Measurements from ENCODE around the gene LBR. TPM values are rescaled to one million over a fixed set of nuclear protein-coding genes. Genes with fewer than 3 reads are reported as not detected.

The LBR gene
- total RNA-seq, 1 experiment from 2014 or later: 60.9 TPM

DNA sequence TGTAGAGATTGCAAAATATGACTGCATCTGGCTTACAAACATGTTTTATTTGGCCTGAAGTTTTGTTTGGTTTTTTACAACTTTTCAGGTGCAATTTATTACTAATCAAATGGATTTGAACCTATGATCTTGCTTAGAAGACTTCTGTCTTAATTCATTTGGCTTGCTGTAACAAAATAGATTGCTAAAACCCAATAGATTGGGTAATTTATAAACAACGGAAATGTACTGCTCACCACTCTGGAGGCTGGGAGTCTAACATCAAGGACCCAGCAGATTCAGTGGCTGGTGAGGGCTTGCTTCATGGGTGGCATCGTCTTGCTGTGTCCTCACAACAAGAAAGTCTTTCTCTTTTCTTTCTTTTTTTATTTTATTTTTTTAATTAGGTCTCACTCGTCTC, 72.9 kb downstream of the LBR start:
- no peak overlapping the region for H3K27ac Mint-ChIP-seq
- H2BK12ac ChIP-seq (ENCODE audit: insufficient read length, low read depth, low read length): no peak overlapping the region
- H3K4me1 Mint-ChIP-seq: no peaks in the 10 kb centered on the region
- H3K23ac ChIP-seq (ENCODE audit: insufficient read length, low read depth, low read length): no peak overlapping the region
- TF ChIP-seq, protein P1, sequence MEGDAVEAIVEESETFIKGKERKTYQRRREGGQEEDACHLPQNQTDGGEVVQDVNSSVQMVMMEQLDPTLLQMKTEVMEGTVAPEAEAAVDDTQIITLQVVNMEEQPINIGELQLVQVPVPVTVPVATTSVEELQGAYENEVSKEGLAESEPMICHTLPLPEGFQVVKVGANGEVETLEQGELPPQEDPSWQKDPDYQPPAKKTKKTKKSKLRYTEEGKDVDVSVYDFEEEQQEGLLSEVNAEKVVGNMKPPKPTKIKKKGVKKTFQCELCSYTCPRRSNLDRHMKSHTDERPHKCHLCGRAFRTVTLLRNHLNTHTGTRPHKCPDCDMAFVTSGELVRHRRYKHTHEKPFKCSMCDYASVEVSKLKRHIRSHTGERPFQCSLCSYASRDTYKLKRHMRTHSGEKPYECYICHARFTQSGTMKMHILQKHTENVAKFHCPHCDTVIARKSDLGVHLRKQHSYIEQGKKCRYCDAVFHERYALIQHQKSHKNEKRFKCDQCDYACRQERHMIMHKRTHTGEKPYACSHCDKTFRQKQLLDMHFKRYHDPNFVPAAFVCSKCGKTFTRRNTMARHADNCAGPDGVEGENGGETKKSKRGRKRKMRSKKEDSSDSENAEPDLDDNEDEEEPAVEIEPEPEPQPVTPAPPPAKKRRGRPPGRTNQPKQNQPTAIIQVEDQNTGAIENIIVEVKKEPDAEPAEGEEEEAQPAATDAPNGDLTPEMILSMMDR (conservative IDR thresholded peaks at IDR 0.05): no peak
- no peak overlapping the region for H3K4me2 ChIP-seq (ENCODE audit: insufficient read depth, insufficient read length, low read length)
- H2BK20ac ChIP-seq (ENCODE audit: low read depth, low read length, poor library complexity, severe bottlenecking): no peak overlapping the region
- no peak overlapping the region for H3T11ph ChIP-seq (ENCODE audit: low read length)
- H3K27me3 Mint-ChIP-seq (ENCODE audit: low read depth): peaks cover 4% of the 10 kb centered on the region
- H3K23me2 ChIP-seq (ENCODE audit: insufficient read length, low read depth, low read length, poor library complexity, severe bottlenecking): no peaks in the 10 kb centered on the region
- H4K20me1 ChIP-seq (ENCODE audit: control insufficient read depth, insufficient read depth, insufficient read length): no peaks in the 10 kb centered on the region
- H4K8ac ChIP-seq (replicated peaks; ENCODE audit: insufficient read length, low read depth, low read length): no peak overlapping the region
- H4K91ac ChIP-seq (ENCODE audit: insufficient read length, low read depth, low read length): no peak overlapping the region
- no peaks in the 10 kb centered on the region for H3K9me3 Mint-ChIP-seq
- H2BK120ac ChIP-seq (ENCODE audit: low read depth, low read length, poor library complexity, severe bottlenecking): no peak overlapping the region
- no peak overlapping the region for H3K9ac ChIP-seq (ENCODE audit: extremely low read depth, insufficient read length, low read length)
- H3K9me3 ChIP-seq (ENCODE audit: control insufficient read depth, low read depth, low read length): no peaks in the 10 kb centered on the region
- H3K79me1 ChIP-seq (ENCODE audit: insufficient read depth, low read depth, low read length, poor library complexity, severe bottlenecking): no peaks in the 10 kb centered on the region
- no peak overlapping the region for H3K56ac ChIP-seq (ENCODE audit: insufficient read length, low read depth, low read length)
- H3K36me3 Mint-ChIP-seq (ENCODE audit: insufficient read depth in 1 of 3, low read depth in 3 of 3): no peaks in the 10 kb centered on the region
- no peaks in the 10 kb centered on the region for H3K79me2 ChIP-seq (ENCODE audit: insufficient read depth, low read length)
- no peaks in the 10 kb centered on the region for H3K4me1 ChIP-seq (ENCODE audit: insufficient read depth, low read length)
- no peak overlapping the region for H3K14ac ChIP-seq (ENCODE audit: insufficient read depth, low read length)
- DNase-seq: no peak
- H3K18ac ChIP-seq (ENCODE audit: insufficient read length, low read depth, low read length): no peak overlapping the region
- H2BK15ac ChIP-seq (ENCODE audit: low read depth, low read length): no peak overlapping the region
- no peak overlapping the region for H2AFZ ChIP-seq (ENCODE audit: low read length)
- H2BK5ac ChIP-seq (ENCODE audit: insufficient read length, low read length): no peak overlapping the region
- no peak overlapping the region for H2AK5ac ChIP-seq (ENCODE audit: insufficient read length, low read length)
- H3K4me3 Mint-ChIP-seq: no peak overlapping the region
- no CpG with 5 or more reads among the region's 3 CpGs for WGBS (ENCODE audit: extremely low coverage, insufficient read length, low lambda C conversion rate)
- H4K5ac ChIP-seq (ENCODE audit: insufficient read length, low read depth, low read length): no peak overlapping the region
- H3K4ac ChIP-seq (ENCODE audit: low read depth, low read length): no peak overlapping the region
- H3K27ac ChIP-seq (ENCODE audit: insufficient read length, low read depth, low read length): no peak overlapping the region
- H3K27me3 ChIP-seq (ENCODE audit: insufficient read depth, low read length): no peaks in the 10 kb centered on the region

Other genes starting within 250 kb of the LBR start
- 284 and 285 TPM in 2 replicates for gene ENAH, start 225.1 kb upstream of the LBR start, total RNA-seq (2021)